ENCODE data around the gene RANBP17. TPM values are rescaled to one million over a fixed set of nuclear protein-coding genes. Genes with fewer than 3 reads are reported as not detected.

Gene RANBP17
- total RNA-seq, 1 donor from 2014 or later: 49.7 TPM

- no peaks in the 10 kb centered on the region for H3K36me3 Mint-ChIP-seq
- Histone ChIP-seq H3K27ac (no peak overlapping the region), H3K4me1 (no peaks in the 10 kb centered on the region), H3K4me3 (no peak overlapping the region), H3F3A (ENCODE audit: low read depth) (no peaks in the 10 kb centered on the region), H3K9me3 (ENCODE audit: low read depth) (no peaks in the 10 kb centered on the region), H3K4me2 (no peak overlapping the region), H3K36me3 (no peaks in the 10 kb centered on the region), H3K27me3 (no peaks in the 10 kb centered on the region), H2AFZ (replicated peaks) (no peak overlapping the region), H3K79me2 (ENCODE audit: low read depth) (no peaks in the 10 kb centered on the region), H4K20me1 (ENCODE audit: low read depth) (no peaks in the 10 kb centered on the region), H3K9ac (no peak overlapping the region)
- no peaks in the 10 kb centered on the region for H3K4me1 Mint-ChIP-seq
- no peaks in the 10 kb centered on the region for H3K9me3 Mint-ChIP-seq
- DNase-seq (ENCODE audit: low spot score): no peak
- H3K27me3 Mint-ChIP-seq (ENCODE audit: insufficient read depth, low read depth): peaks cover 2% of the 10 kb centered on the region
- H3K27ac Mint-ChIP-seq: no peak overlapping the region
- no peak overlapping the region for H3K4me3 Mint-ChIP-seq
- TF ChIP-seq EZH2 (IDR thresholded peaks at IDR 0.05): no peak
- no peak for TF ChIP-seq EZH2phosphoT487 (IDR thresholded peaks at IDR 0.05)
- TF ChIP-seq CTCF (IDR thresholded peaks at IDR 0.05): no peak
Measured at GRCh38 chr5:170844651-170845050, 17.2 kb upstream of the RANBP17 start.

GRCh38 chr5:170846416-170846815, 15.4 kb upstream of the RANBP17 start:
- Mint-ChIP-seq H3K27me3 (ENCODE audit: insufficient read depth, low read depth) (peaks cover 2% of the 10 kb centered on the region), H3K4me1 (no peaks in the 10 kb centered on the region), H3K4me3 (no peak overlapping the region), H3K27ac (no peak overlapping the region), H3K36me3 (no peaks in the 10 kb centered on the region), H3K9me3 (no peaks in the 10 kb centered on the region)
- Histone ChIP-seq H3K79me2 (ENCODE audit: low read depth) (no peaks in the 10 kb centered on the region), H3K4me3 (no peak overlapping the region), H3K4me2 (no peak overlapping the region), H4K20me1 (ENCODE audit: low read depth) (no peaks in the 10 kb centered on the region), H3K9ac (no peak overlapping the region), H2AFZ (replicated peaks) (no peak overlapping the region), H3K9me3 (ENCODE audit: low read depth) (no peaks in the 10 kb centered on the region), H3K27ac (no peak overlapping the region), H3F3A (ENCODE audit: low read depth) (no peaks in the 10 kb centered on the region), H3K27me3 (no peaks in the 10 kb centered on the region), H3K36me3 (no peaks in the 10 kb centered on the region), H3K4me1 (no peaks in the 10 kb centered on the region)
- no peak for TF ChIP-seq CTCF (IDR thresholded peaks at IDR 0.05)
- no peak for TF ChIP-seq EZH2 (IDR thresholded peaks at IDR 0.05)
- TF ChIP-seq EZH2phosphoT487 (IDR thresholded peaks at IDR 0.05): no peak
- no peak for DNase-seq (ENCODE audit: low spot score)

- Histone ChIP-seq H3K27ac (no peak overlapping the region), H3K36me3 (no peaks in the 10 kb centered on the region), H3F3A (ENCODE audit: low read depth) (no peaks in the 10 kb centered on the region), H3K9ac (no peak overlapping the region), H3K27me3 (no peaks in the 10 kb centered on the region), H3K9me3 (ENCODE audit: low read depth) (no peaks in the 10 kb centered on the region), H3K4me1 (no peaks in the 10 kb centered on the region), H2AFZ (replicated peaks) (no peak overlapping the region), H4K20me1 (ENCODE audit: low read depth) (no peaks in the 10 kb centered on the region), H3K4me2 (no peak overlapping the region), H3K4me3 (no peak overlapping the region), H3K79me2 (ENCODE audit: low read depth) (no peaks in the 10 kb centered on the region)
- DNase-seq (ENCODE audit: low spot score): no peak
- Mint-ChIP-seq H3K9me3 (no peaks in the 10 kb centered on the region), H3K27me3 (ENCODE audit: insufficient read depth, low read depth) (peaks cover 2% of the 10 kb centered on the region), H3K4me1 (no peaks in the 10 kb centered on the region), H3K27ac (no peak overlapping the region), H3K4me3 (no peak overlapping the region), H3K36me3 (no peaks in the 10 kb centered on the region)
- no peak for TF ChIP-seq EZH2phosphoT487 (IDR thresholded peaks at IDR 0.05)
- TF ChIP-seq EZH2 (IDR thresholded peaks at IDR 0.05): no peak
Measured at GRCh38 chr5:170846846-170847245, 15.0 kb upstream of the RANBP17 start.

GRCh38 chr5:170848033-170848432, 13.8 kb upstream of the RANBP17 start:
- Mint-ChIP-seq H3K27me3 (ENCODE audit: insufficient read depth, low read depth) (peaks cover 4% of the 10 kb centered on the region), H3K4me3 (no peak overlapping the region), H3K9me3 (no peaks in the 10 kb centered on the region), H3K4me1 (no peaks in the 10 kb centered on the region), H3K27ac (no peak overlapping the region), H3K36me3 (no peaks in the 10 kb centered on the region)
- Histone ChIP-seq H3F3A (ENCODE audit: low read depth) (no peaks in the 10 kb centered on the region), H3K4me2 (no peak overlapping the region), H2AFZ (replicated peaks) (no peak overlapping the region), H3K27ac (no peak overlapping the region), H3K4me1 (no peaks in the 10 kb centered on the region), H3K36me3 (no peaks in the 10 kb centered on the region), H3K9ac (no peak overlapping the region), H3K9me3 (ENCODE audit: low read depth) (no peaks in the 10 kb centered on the region), H3K79me2 (ENCODE audit: low read depth) (no peaks in the 10 kb centered on the region), H3K27me3 (no peaks in the 10 kb centered on the region), H3K4me3 (no peak overlapping the region), H4K20me1 (ENCODE audit: low read depth) (no peaks in the 10 kb centered on the region)
- TF ChIP-seq CTCF (IDR thresholded peaks at IDR 0.05): no peak
- TF ChIP-seq EZH2phosphoT487 (IDR thresholded peaks at IDR 0.05): no peak
- no peak for TF ChIP-seq EZH2 (IDR thresholded peaks at IDR 0.05)
- no peak for DNase-seq (ENCODE audit: low spot score)
